Measurements from ENCODE around the gene NR1I3. TPM values are rescaled to one million over a fixed set of nuclear protein-coding genes. Genes with fewer than 3 reads are reported as not detected.

Gene NR1I3
- total RNA-seq, 1 donor from 2014 or later = not detected

DNA sequence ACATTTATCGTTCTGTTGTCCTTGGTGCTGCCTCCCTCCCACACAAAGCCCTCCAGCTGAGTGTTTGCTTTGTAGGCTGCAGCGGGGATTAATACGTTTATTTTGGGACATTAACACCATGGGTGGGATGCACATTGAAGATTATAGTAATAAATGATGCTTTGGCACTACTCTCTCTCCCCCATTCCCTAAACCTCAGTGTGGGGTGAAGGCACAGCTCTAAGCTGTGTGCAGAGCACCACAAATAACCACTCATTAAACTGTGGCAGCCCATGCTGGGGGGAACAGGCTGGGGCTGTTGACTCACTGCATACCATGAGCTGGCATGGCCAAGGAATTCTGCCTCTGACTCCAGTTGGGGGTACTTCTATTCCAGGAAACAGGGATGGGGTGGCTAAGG lies 28.2 kb upstream of the NR1I3 start:
- H3K27me3 Mint-ChIP-seq (ENCODE audit: low read depth, unreplicated experiment) = peaks cover 7% of the 10 kb centered on the region
- no peaks in the 10 kb centered on the region for H3K9me3 ChIP-seq (ENCODE audit: insufficient read depth, low read depth, low read length)
- H3K4me1 Mint-ChIP-seq (ENCODE audit: low read depth, unreplicated experiment) = peaks cover 10% of the 10 kb centered on the region
- H3K27me3 ChIP-seq (ENCODE audit: insufficient read depth, low read length) = peaks cover 8% of the 10 kb centered on the region
- FAIRE-seq (no peak), DNase-seq (ENCODE audit: low read depth) (no peak)
- H3K79me2 ChIP-seq (ENCODE audit: insufficient read depth, low read length) = no peaks in the 10 kb centered on the region
- peaks cover 6% of the 10 kb centered on the region for H3K4me1 ChIP-seq (ENCODE audit: insufficient read depth, low read length)
- H3K4me3 ChIP-seq (ENCODE audit: insufficient read depth, low read depth, low read length) = no peak overlapping the region
- no peak overlapping the region for H3K27ac ChIP-seq (ENCODE audit: low read depth, low read length)
- no peaks in the 10 kb centered on the region for H3K36me3 ChIP-seq (ENCODE audit: insufficient read depth, low read length)
- H3K9me3 Mint-ChIP-seq (ENCODE audit: unreplicated experiment) = no peaks in the 10 kb centered on the region
- H2AFZ ChIP-seq (ENCODE audit: low read depth, low read length) = no peak overlapping the region
- TF ChIP-seq, protein P1, sequence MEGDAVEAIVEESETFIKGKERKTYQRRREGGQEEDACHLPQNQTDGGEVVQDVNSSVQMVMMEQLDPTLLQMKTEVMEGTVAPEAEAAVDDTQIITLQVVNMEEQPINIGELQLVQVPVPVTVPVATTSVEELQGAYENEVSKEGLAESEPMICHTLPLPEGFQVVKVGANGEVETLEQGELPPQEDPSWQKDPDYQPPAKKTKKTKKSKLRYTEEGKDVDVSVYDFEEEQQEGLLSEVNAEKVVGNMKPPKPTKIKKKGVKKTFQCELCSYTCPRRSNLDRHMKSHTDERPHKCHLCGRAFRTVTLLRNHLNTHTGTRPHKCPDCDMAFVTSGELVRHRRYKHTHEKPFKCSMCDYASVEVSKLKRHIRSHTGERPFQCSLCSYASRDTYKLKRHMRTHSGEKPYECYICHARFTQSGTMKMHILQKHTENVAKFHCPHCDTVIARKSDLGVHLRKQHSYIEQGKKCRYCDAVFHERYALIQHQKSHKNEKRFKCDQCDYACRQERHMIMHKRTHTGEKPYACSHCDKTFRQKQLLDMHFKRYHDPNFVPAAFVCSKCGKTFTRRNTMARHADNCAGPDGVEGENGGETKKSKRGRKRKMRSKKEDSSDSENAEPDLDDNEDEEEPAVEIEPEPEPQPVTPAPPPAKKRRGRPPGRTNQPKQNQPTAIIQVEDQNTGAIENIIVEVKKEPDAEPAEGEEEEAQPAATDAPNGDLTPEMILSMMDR (IDR thresholded peaks at IDR 0.05; ENCODE audit: insufficient read depth, low read depth, low read length) = no peak
- TF ChIP-seq EZH2 (IDR thresholded peaks at IDR 0.05; ENCODE audit: insufficient read depth, low read length) = no peak
- H3K36me3 Mint-ChIP-seq (ENCODE audit: low read depth, unreplicated experiment) = no peaks in the 10 kb centered on the region
- H3K4me3 Mint-ChIP-seq (ENCODE audit: unreplicated experiment) = no peak overlapping the region
- peak overlapping the region; percentile 36 for H3K4me2 ChIP-seq (ENCODE audit: low read length)
- no peaks in the 10 kb centered on the region for H4K20me1 ChIP-seq (ENCODE audit: insufficient read depth, low read length)
- H3K9ac ChIP-seq (ENCODE audit: low read length) = no peak overlapping the region
- peak overlapping the region; percentile 80 for H3K27ac Mint-ChIP-seq (ENCODE audit: unreplicated experiment)

DNA sequence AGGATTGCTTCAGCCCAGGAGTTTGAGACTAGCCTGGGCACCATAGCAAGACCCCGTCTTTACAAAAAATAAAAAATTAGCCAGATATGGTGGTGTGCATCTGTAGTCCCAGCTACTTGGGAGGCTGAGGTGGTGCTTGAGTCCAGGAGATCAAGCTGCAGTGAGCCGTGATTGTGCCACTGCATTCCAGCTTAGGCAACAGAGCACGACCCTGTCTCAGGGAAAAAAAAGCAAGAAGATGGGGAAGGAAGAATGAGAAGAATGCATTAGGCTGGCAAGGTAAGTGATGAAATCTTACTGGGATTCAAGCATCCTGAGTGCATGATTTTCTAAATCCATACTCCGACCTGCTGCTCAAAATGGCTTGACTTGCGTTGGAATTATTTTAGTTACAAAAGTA lies 27.3 kb upstream of the NR1I3 start:
- Histone ChIP-seq H3K4me2 (ENCODE audit: low read length) (no peak overlapping the region), H3K4me3 (ENCODE audit: insufficient read depth, low read depth, low read length) (no peak overlapping the region), H2AFZ (ENCODE audit: low read depth, low read length) (no peak overlapping the region), H3K27ac (ENCODE audit: low read depth, low read length) (no peak overlapping the region), H3K79me2 (ENCODE audit: insufficient read depth, low read length) (no peaks in the 10 kb centered on the region), H3K4me1 (ENCODE audit: insufficient read depth, low read length) (peaks cover 6% of the 10 kb centered on the region), H3K9ac (ENCODE audit: low read length) (no peak overlapping the region), H3K27me3 (ENCODE audit: insufficient read depth, low read length) (peaks cover 16% of the 10 kb centered on the region), H3K9me3 (ENCODE audit: insufficient read depth, low read depth, low read length) (no peaks in the 10 kb centered on the region), H3K36me3 (ENCODE audit: insufficient read depth, low read length) (no peaks in the 10 kb centered on the region), H4K20me1 (ENCODE audit: insufficient read depth, low read length) (no peaks in the 10 kb centered on the region)
- DNase-seq (ENCODE audit: low read depth) (no peak), FAIRE-seq (no peak)
- Mint-ChIP-seq H3K36me3 (ENCODE audit: low read depth, unreplicated experiment) (no peaks in the 10 kb centered on the region), H3K27me3 (ENCODE audit: low read depth, unreplicated experiment) (peaks cover 16% of the 10 kb centered on the region), H3K9me3 (ENCODE audit: unreplicated experiment) (no peaks in the 10 kb centered on the region), H3K27ac (ENCODE audit: unreplicated experiment) (no peak overlapping the region), H3K4me1 (ENCODE audit: low read depth, unreplicated experiment) (peaks cover 10% of the 10 kb centered on the region), H3K4me3 (ENCODE audit: unreplicated experiment) (no peak overlapping the region)
- TF ChIP-seq, protein P1 (IDR thresholded peaks at IDR 0.05; ENCODE audit: insufficient read depth, low read depth, low read length) = no peak
- no peak for TF ChIP-seq EZH2 (IDR thresholded peaks at IDR 0.05; ENCODE audit: insufficient read depth, low read length)

DNA sequence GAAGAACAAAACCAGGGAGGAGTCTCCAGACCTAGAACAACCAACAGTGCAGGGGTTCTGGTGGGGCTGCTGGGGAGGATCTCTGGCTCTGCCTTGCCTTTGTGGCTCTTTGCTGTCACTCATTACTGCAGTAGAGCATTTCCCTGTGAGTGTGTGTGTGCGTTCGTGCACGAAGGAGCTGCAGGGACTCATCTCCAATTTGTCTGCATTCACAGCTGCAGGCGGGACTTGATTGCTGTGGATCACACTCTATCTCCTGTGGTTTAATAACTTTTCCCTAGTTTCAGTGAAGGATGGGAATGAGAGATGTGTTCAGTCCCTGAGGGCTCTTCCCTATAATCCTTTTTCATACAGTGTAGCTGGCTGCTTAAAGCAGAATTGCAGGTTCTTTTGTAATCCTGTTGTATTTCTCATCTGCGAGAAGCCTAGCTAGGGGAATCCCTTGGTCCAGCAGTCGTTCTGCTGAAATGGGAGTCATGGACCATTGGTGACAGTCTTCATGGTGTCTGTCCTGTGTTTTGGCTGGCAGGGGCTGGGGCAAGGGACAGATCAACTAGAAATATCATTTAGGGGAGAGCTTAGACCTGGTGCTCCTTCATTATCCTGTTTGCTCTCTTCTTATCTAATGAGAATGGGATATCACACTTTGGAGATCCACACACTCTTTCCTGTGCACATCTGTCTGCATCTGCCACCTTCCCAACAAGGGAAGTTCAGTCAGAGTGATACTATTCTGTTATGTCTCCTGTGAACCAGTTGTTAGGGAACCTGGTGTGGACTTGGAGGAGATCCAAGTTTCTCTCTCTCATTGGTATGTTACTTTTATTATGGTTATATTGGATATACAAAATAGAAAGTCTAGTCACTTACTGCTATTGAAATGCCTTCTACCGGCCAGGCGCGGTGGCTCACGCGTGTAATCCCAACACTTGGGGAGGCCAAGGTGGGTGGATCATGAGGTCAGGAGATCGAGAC lies 23.5 kb upstream of the NR1I3 start:
- Mint-ChIP-seq H3K4me1 (ENCODE audit: low read depth, unreplicated experiment) (peaks cover 7% of the 10 kb centered on the region), H3K9me3 (ENCODE audit: unreplicated experiment) (peaks cover 12% of the 10 kb centered on the region), H3K27me3 (ENCODE audit: low read depth, unreplicated experiment) (peaks cover 40% of the 10 kb centered on the region), H3K27ac (ENCODE audit: unreplicated experiment) (no peak overlapping the region), H3K36me3 (ENCODE audit: low read depth, unreplicated experiment) (peaks cover 3% of the 10 kb centered on the region), H3K4me3 (ENCODE audit: unreplicated experiment) (no peak overlapping the region)
- no peak for DNase-seq (ENCODE audit: low read depth)
- H3K4me3 ChIP-seq (ENCODE audit: insufficient read depth, low read depth, low read length) = no peak overlapping the region
- H3K36me3 ChIP-seq (ENCODE audit: insufficient read depth, low read length) = no peaks in the 10 kb centered on the region
- H2AFZ ChIP-seq (ENCODE audit: low read depth, low read length) = no peak overlapping the region
- peaks cover 11% of the 10 kb centered on the region for H3K4me1 ChIP-seq (ENCODE audit: insufficient read depth, low read length)
- no peak overlapping the region for H3K27ac ChIP-seq (ENCODE audit: low read depth, low read length)
- H3K4me2 ChIP-seq (ENCODE audit: low read length) = no peak overlapping the region
- H3K9ac ChIP-seq (ENCODE audit: low read length) = no peak overlapping the region
- H4K20me1 ChIP-seq (ENCODE audit: insufficient read depth, low read length) = no peaks in the 10 kb centered on the region
- H3K9me3 ChIP-seq (ENCODE audit: insufficient read depth, low read depth, low read length) = peaks cover 8% of the 10 kb centered on the region
- no peaks in the 10 kb centered on the region for H3K79me2 ChIP-seq (ENCODE audit: insufficient read depth, low read length)
- H3K27me3 ChIP-seq (ENCODE audit: insufficient read depth, low read length) = peaks cover 40% of the 10 kb centered on the region
- no peak for FAIRE-seq
- no peak for TF ChIP-seq EZH2 (IDR thresholded peaks at IDR 0.05; ENCODE audit: insufficient read depth, low read length)
- TF ChIP-seq, protein P1 (IDR thresholded peaks at IDR 0.05; ENCODE audit: insufficient read depth, low read depth, low read length) = no peak
